Measurements from ENCODE around the gene ZNF641. TPM values are rescaled to one million over a fixed set of nuclear protein-coding genes. Genes with fewer than 3 reads are reported as not detected.

Gene ZNF641
- total RNA-seq, 1 experiment from 2014 or later, result 12.1 TPM

- POLR2A ChIA-PET, result no interaction called here
- CTCF ChIA-PET, result no interaction called here
These were observed 29.1 kb upstream of the ZNF641 start for GRCh38 chr12:48379794-48380193.

More at GRCh38 chr12:48379794-48380193, 29.1 kb upstream of the ZNF641 start:
- no TSS peak for BruUV-seq (replicated peaks)
- Histone ChIP-seq H4K20me1 (ENCODE audit: insufficient read depth) (no peaks in the 10 kb centered on the region), H3K79me2 (ENCODE audit: insufficient read depth, low read length) (no peaks in the 10 kb centered on the region), H3K27me3 (ENCODE audit: insufficient read depth, low read length) (no peaks in the 10 kb centered on the region), H3K9me3 (ENCODE audit: control insufficient read depth in 1 of 2, insufficient read depth in 1 of 2, low read depth in 1 of 2, low read length in 2 of 2) (no peaks in the 10 kb centered on the region), H3K4me2 (ENCODE audit: low read length) (no peak overlapping the region), H3K4me3 (replicated peaks in 1 of 2; ENCODE audit: low read depth in 1 of 2, low read length in 2 of 2) (no peak overlapping the region), H3K27ac (ENCODE audit: low read depth, low read length) (no peak overlapping the region), H3K4me1 (ENCODE audit: control insufficient read depth in 1 of 2, insufficient read depth in 2 of 2, low read length in 2 of 2) (no peaks in the 10 kb centered on the region), H3K9ac (ENCODE audit: low read length) (no peak overlapping the region), H3K9me2 (ENCODE audit: insufficient read depth) (no peaks in the 10 kb centered on the region), H2AFZ (ENCODE audit: low read depth, low read length, poor library complexity, severe bottlenecking) (no peak overlapping the region), H3K36me3 (ENCODE audit: control insufficient read depth in 1 of 2, insufficient read depth in 2 of 2, low read length in 2 of 2) (no peaks in the 10 kb centered on the region)
- RAD21 ChIA-PET (ENCODE audit: low non-redundant PET in 1 of 2, low total read pairs in 2 of 2, uncharacterized antibody in 2 of 2, unreplicated experiment in 2 of 2), result no interaction called here
- TF ChIP-seq CBX3 (IDR thresholded peaks at IDR 0.05; ENCODE audit: low read depth), result no peak
- TF ChIP-seq FOSL1 (IDR thresholded peaks at IDR 0.05; ENCODE audit: low read depth), result no peak
- no peak for TF ChIP-seq CTCF (IDR thresholded peaks at IDR 0.05 in 2 of 3, conservative IDR thresholded peaks at IDR 0.05 in 1 of 3; ENCODE audit: borderline replicate concordance in 1 of 3, insufficient read depth in 1 of 3, low read depth in 2 of 3, low read length in 2 of 3)
- no peak for TF ChIP-seq MAX (IDR thresholded peaks at IDR 0.05)
- TF ChIP-seq EGR1 (IDR thresholded peaks at IDR 0.05; ENCODE audit: low read depth), result no peak
- no peak for TF ChIP-seq YY1 (IDR thresholded peaks at IDR 0.05; ENCODE audit: extremely low read depth, insufficient replicate concordance, low read depth, low read length)
- TF ChIP-seq POLR2AphosphoS5 (IDR thresholded peaks at IDR 0.05; ENCODE audit: low read depth, low read length), result no peak
- no peak for TF ChIP-seq CEBPB (IDR thresholded peaks at IDR 0.05; ENCODE audit: low read depth)
- no peak for TF ChIP-seq EZH2phosphoT487 (IDR thresholded peaks at IDR 0.05; ENCODE audit: borderline replicate concordance)
- TF ChIP-seq SRF (IDR thresholded peaks at IDR 0.05; ENCODE audit: low read depth), result no peak
- no peak for ATAC-seq
- DNase-seq (ENCODE audit: low read depth, low spot score), result no peak
- intact Hi-C loops (cut with micrococcal nuclease), result no loop called here
